Peyer's patch (tissue), 4 donors: ENCODE data around the gene PLEKHS1.

ENCODE experiments used
- POLR2A ChIP-seq, 2 donors: fragments of 450-650 bp; IDR thresholded peaks; one replicate each; pipeline ENCODE4 v1.5.1; 2017; ENCODE audit warnings: antibody characterized with exemption in 2 of 2, mild to moderate bottlenecking in 2 of 2, moderate library complexity in 2 of 2
- TF ChIP-seq, protein P1 (sequence below), 6 experiments: fragments of 450-650 bp in 4 of 6; fragments of 200-600 bp in 2 of 6; sonication (generic) in 1 of 6; IDR thresholded peaks; one replicate each; pipeline ENCODE4 v1.5.1; 2017 to 2019; ENCODE audit warnings: antibody characterized with exemption in 6 of 6, mild to moderate bottlenecking in 3 of 6, moderate library complexity in 1 of 6

GRCh38 chr10:113740850-113741249 lies 10.6 kb upstream of the PLEKHS1 start:
- TF ChIP-seq, protein P1, sequence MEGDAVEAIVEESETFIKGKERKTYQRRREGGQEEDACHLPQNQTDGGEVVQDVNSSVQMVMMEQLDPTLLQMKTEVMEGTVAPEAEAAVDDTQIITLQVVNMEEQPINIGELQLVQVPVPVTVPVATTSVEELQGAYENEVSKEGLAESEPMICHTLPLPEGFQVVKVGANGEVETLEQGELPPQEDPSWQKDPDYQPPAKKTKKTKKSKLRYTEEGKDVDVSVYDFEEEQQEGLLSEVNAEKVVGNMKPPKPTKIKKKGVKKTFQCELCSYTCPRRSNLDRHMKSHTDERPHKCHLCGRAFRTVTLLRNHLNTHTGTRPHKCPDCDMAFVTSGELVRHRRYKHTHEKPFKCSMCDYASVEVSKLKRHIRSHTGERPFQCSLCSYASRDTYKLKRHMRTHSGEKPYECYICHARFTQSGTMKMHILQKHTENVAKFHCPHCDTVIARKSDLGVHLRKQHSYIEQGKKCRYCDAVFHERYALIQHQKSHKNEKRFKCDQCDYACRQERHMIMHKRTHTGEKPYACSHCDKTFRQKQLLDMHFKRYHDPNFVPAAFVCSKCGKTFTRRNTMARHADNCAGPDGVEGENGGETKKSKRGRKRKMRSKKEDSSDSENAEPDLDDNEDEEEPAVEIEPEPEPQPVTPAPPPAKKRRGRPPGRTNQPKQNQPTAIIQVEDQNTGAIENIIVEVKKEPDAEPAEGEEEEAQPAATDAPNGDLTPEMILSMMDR (IDR thresholded peaks at IDR 0.05), result no peak
- no peak for TF ChIP-seq POLR2A (IDR thresholded peaks at IDR 0.05)
